Measurements from ENCODE around the gene CCDC91. TPM values are rescaled to one million over a fixed set of nuclear protein-coding genes. Genes with fewer than 3 reads are reported as not detected.
A peak's percentile ranks its signal among the peaks of the same experiment; 100 is the strongest.

Gene CCDC91
- 20.7 and 21.6 TPM in 2 replicates for total RNA-seq

GRCh38 chr12:28190321-28191050 lies at the start of gene CCDC91:
TSS of gene CCDC91 (plus strand) at chr12:28190456. CDS start at chr12:28257216, 66,760 bp downstream.

Small RNAs within 50 kb of the gene (small RNA-seq; reads per million reads assigned to genes)
- gene RNA5SP355 (4.0 reads per million, percentile 89 among the genes with 10 or more reads in this experiment), gene RNU4-54P (not detected)

Other genes with a start within 250 kb of the CCDC91 start
- 3.9 and 12.6 TPM in 2 replicates for gene PTHLH, start 217.7 kb upstream of the CCDC91 start, total RNA-seq